H9 (cell line): Measurements from ENCODE around the gene RWDD2A. TPM values are rescaled to one million over a fixed set of nuclear protein-coding genes. Genes with fewer than 3 reads are reported as not detected.

ENCODE experiments used
- DNase-seq: peaks from one replicate; pipeline ENCODE4 v3.0.0-alpha.2; 2017
- H2AFZ ChIP-seq: one replicate; pipeline ENCODE4 v1.6.1; 2013; ENCODE audit warnings: mild to moderate bottlenecking, low read length, control low read depth, moderate library complexity
- H2AK5ac ChIP-seq: 2 replicates; pipeline ENCODE4 v1.6.1; 2013; ENCODE audit warnings: low read length, control low read depth, mixed read lengths; ENCODE audit not compliant: insufficient read length
- H2BK120ac ChIP-seq: one replicate; pipeline ENCODE4 v1.6.1; 2013; ENCODE audit warnings: low read depth, mild to moderate bottlenecking, low read length, control low read depth, inconsistent platforms; ENCODE audit not compliant: poor library complexity, severe bottlenecking
- H2BK12ac ChIP-seq: 2 replicates; pipeline ENCODE4 v1.6.1; 2013; ENCODE audit warnings: low read length, control low read depth, mixed read lengths, low read depth; ENCODE audit not compliant: insufficient read length
- H2BK15ac ChIP-seq: 2 replicates; pipeline ENCODE4 v1.6.1; 2013; ENCODE audit warnings: low read depth, low read length, control low read depth
- H2BK20ac ChIP-seq: one replicate; pipeline ENCODE4 v1.6.1; 2013; ENCODE audit warnings: low read depth, mild to moderate bottlenecking, low read length, control low read depth, inconsistent platforms; ENCODE audit not compliant: poor library complexity, severe bottlenecking
- H2BK5ac ChIP-seq: 2 replicates; pipeline ENCODE4 v1.6.1; 2013; ENCODE audit warnings: low read length, control low read depth, mixed read lengths; ENCODE audit not compliant: insufficient read length
- H3K14ac ChIP-seq: 2 replicates; pipeline ENCODE4 v1.6.1; 2013; ENCODE audit warnings: low read length, control low read depth; ENCODE audit not compliant: insufficient read depth
- H3K18ac ChIP-seq: 2 replicates; pipeline ENCODE4 v1.6.1; 2013; ENCODE audit warnings: low read depth, mild to moderate bottlenecking, mixed read lengths, low read length, control low read depth; ENCODE audit not compliant: insufficient read length
- H3K23ac ChIP-seq: 2 replicates; pipeline ENCODE4 v1.6.1; 2013; ENCODE audit warnings: low read length, control low read depth, mixed read lengths, low read depth; ENCODE audit not compliant: insufficient read length
- H3K23me2 ChIP-seq: 2 replicates; pipeline ENCODE4 v1.6.1; 2013; ENCODE audit warnings: low read depth, mild to moderate bottlenecking, mixed read lengths, low read length, control low read depth; ENCODE audit not compliant: insufficient read length, poor library complexity, severe bottlenecking
- H3K27ac ChIP-seq: 2 replicates; pipeline ENCODE4 v1.5.1; 2013; ENCODE audit warnings: low read length, control low read depth, mixed read lengths, low read depth; ENCODE audit not compliant: insufficient read length
- H3K27me3 ChIP-seq: 2 replicates; pipeline ENCODE4 v1.6.1; 2013; ENCODE audit warnings: low read length, control low read depth, inconsistent platforms; ENCODE audit not compliant: insufficient read depth
- H3K4ac ChIP-seq: 2 replicates; pipeline ENCODE4 v1.6.1; 2013; ENCODE audit warnings: low read depth, mild to moderate bottlenecking, control low read depth, inconsistent platforms, low read length, moderate library complexity
- H3K4me1 ChIP-seq: 2 replicates; pipeline ENCODE4 v1.6.1; 2013; ENCODE audit warnings: low read length, control low read depth, inconsistent platforms; ENCODE audit not compliant: insufficient read depth
- H3K4me2 ChIP-seq: 2 replicates; pipeline ENCODE4 v1.6.1; 2013; ENCODE audit warnings: low read length, control low read depth, mixed read lengths; ENCODE audit not compliant: insufficient read length, insufficient read depth
- H3K56ac ChIP-seq: 2 replicates; pipeline ENCODE4 v1.6.1; 2013; ENCODE audit warnings: low read depth, mild to moderate bottlenecking, mixed read lengths, low read length, control low read depth; ENCODE audit not compliant: insufficient read length
- H3K79me1 ChIP-seq: 2 replicates; pipeline ENCODE4 v1.6.1; 2013; ENCODE audit warnings: low read depth, mild to moderate bottlenecking, moderate library complexity, low read length, control low read depth, inconsistent platforms; ENCODE audit not compliant: insufficient read depth, poor library complexity, severe bottlenecking
- H3K79me2 ChIP-seq: 2 replicates; pipeline ENCODE4 v1.6.1; 2013; ENCODE audit warnings: low read length, control low read depth, inconsistent platforms; ENCODE audit not compliant: insufficient read depth
- H3K9ac ChIP-seq: 2 replicates; pipeline ENCODE4 v1.6.1; 2013; ENCODE audit warnings: low read length, control low read depth, mixed read lengths; ENCODE audit not compliant: insufficient read length; ENCODE audit errors: extremely low read depth
- H3K9me3 ChIP-seq: one replicate; pipeline ENCODE4 v1.6.1; 2013; ENCODE audit warnings: low read depth, low read length, inconsistent platforms; ENCODE audit not compliant: control insufficient read depth
- H3T11ph ChIP-seq: one replicate; pipeline ENCODE4 v1.6.1; 2013; ENCODE audit warnings: mild to moderate bottlenecking, low read length, control low read depth, inconsistent platforms
- H4K20me1 ChIP-seq: one replicate; pipeline ENCODE4 v1.6.1; 2013; ENCODE audit not compliant: control insufficient read depth, insufficient read length, insufficient read depth
- H4K5ac ChIP-seq: 2 replicates; pipeline ENCODE4 v1.6.1; 2013; ENCODE audit warnings: low read depth, mild to moderate bottlenecking, mixed read lengths, low read length, control low read depth; ENCODE audit not compliant: insufficient read length
- H4K8ac ChIP-seq: replicated peaks from 2 replicates; pipeline ENCODE4 v1.6.1; 2013; ENCODE audit warnings: low read length, control low read depth, mixed read lengths, low read depth; ENCODE audit not compliant: insufficient read length
- H4K91ac ChIP-seq: 2 replicates; pipeline ENCODE4 v1.6.1; 2013; ENCODE audit warnings: low read depth, mild to moderate bottlenecking, moderate library complexity, mixed read lengths, low read length, control low read depth; ENCODE audit not compliant: insufficient read length
- H3K27ac Mint-ChIP-seq, 3 experiments: 2 replicates in 2 of 3; 3 replicates in 1 of 3; pipeline ENCODE4 v1.8.0; 2020 to 2021; ENCODE audit warnings: mixed read lengths in 3 of 3, mild to moderate bottlenecking in 1 of 3, moderate library complexity in 1 of 3
- H3K27me3 Mint-ChIP-seq: 2 replicates; pipeline ENCODE4 v1.8.0; 2021; ENCODE audit warnings: low read depth, mild to moderate bottlenecking, moderate library complexity, mixed read lengths
- H3K36me3 Mint-ChIP-seq, 3 experiments: 2 replicates in 2 of 3; 3 replicates in 1 of 3; pipeline ENCODE4 v1.8.0; 2020 to 2021; ENCODE audit warnings: low read depth in 3 of 3, mixed read lengths in 3 of 3; ENCODE audit not compliant: insufficient read depth in 1 of 3
- H3K4me1 Mint-ChIP-seq, 2 experiments: 2 replicates each; pipeline ENCODE4 v1.8.0; 2020; ENCODE audit warnings: mixed read lengths in 2 of 2
- H3K4me3 Mint-ChIP-seq, 2 experiments: 2 replicates in 1 of 2; 3 replicates in 1 of 2; pipeline ENCODE4 v1.8.0; 2020 to 2021; ENCODE audit warnings: mild to moderate bottlenecking in 2 of 2, mixed read lengths in 2 of 2, moderate library complexity in 1 of 2
- H3K9me3 Mint-ChIP-seq, 2 experiments: 2 replicates in 1 of 2; 3 replicates in 1 of 2; pipeline ENCODE4 v1.8.0; 2020; ENCODE audit warnings: mild to moderate bottlenecking in 2 of 2, mixed read lengths in 2 of 2, moderate library complexity in 1 of 2
- WGBS: extraction: QIAGEN DNeasy Blood & Tissue Kit; methylation state at CpG from one replicate; pipeline ENCODE4 v1.1.7; 2013; ENCODE audit warnings: missing lambda C conversion rate, low lambda C conversion rate, mixed read lengths; ENCODE audit not compliant: insufficient read length; ENCODE audit errors: extremely low coverage; 5-methylcytosine and 5-hydroxymethylcytosine counted together
- total RNA-seq: library from RNA; stranded (reverse); gene quantifications from 2 replicates; pipeline ENCODE4 v1.2.1, GENCODE V29; 2021
- TF ChIP-seq, protein P1 (sequence below): fragments of 200-600 bp; sonication (generic); conservative IDR thresholded peaks from 3 replicates; pipeline ENCODE4 v1.8.0; 2021; ENCODE audit warnings: antibody characterized with exemption, mild to moderate bottlenecking

Gene RWDD2A
- total RNA-seq, 1 experiment from 2014 or later: 3.2 TPM

DNA sequence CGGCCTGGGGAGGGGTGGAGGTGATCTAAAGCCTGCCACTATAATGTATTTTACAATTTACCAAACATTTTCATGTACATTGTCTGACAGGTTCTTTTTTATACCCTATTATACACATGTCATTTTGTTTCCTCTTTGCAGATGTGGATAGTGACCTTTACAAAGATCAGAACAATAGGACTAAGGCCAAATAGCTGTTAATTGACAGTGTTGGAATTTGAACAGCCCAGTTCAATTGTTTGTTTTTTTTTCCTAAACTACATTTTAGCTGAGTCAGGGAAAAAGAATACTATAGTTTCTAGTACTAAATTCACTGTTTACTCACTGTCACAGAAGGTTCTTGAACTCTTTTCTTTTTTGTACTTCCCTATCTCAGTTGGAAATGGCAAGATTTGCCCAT, 40.2 kb upstream of the RWDD2A start:
- H4K5ac ChIP-seq: no peak overlapping the region
- H3K79me1 ChIP-seq: no peaks in the 10 kb centered on the region
- no peak overlapping the region for H3T11ph ChIP-seq
- H3K9ac ChIP-seq: no peak overlapping the region
- no peak overlapping the region for H3K4me3 Mint-ChIP-seq
- H3K27ac ChIP-seq: no peak overlapping the region
- no peaks in the 10 kb centered on the region for H3K27me3 Mint-ChIP-seq
- no peaks in the 10 kb centered on the region for H3K9me3 ChIP-seq
- no peaks in the 10 kb centered on the region; a peak in 1 of 4 replicates for H3K4me1 Mint-ChIP-seq
- H2BK12ac ChIP-seq: no peak overlapping the region
- no peak overlapping the region for H3K23ac ChIP-seq
- H3K79me2 ChIP-seq: no peaks in the 10 kb centered on the region
- H3K4me2 ChIP-seq: no peak overlapping the region
- no peak overlapping the region for H4K8ac ChIP-seq
- H3K4ac ChIP-seq: no peak overlapping the region
- WGBS: no CpG with 5 or more reads among the region's 1 CpG
- H2BK5ac ChIP-seq: no peak overlapping the region
- H2BK15ac ChIP-seq: no peak overlapping the region
- no peak overlapping the region for H3K14ac ChIP-seq
- H2BK20ac ChIP-seq: no peak overlapping the region
- no peak overlapping the region for H2BK120ac ChIP-seq
- H2AFZ ChIP-seq: no peak overlapping the region
- no peak for DNase-seq
- no peak overlapping the region for H4K91ac ChIP-seq
- no peaks in the 10 kb centered on the region for H4K20me1 ChIP-seq
- H2AK5ac ChIP-seq: no peak overlapping the region
- H3K9me3 Mint-ChIP-seq: no peaks in the 10 kb centered on the region
- no peaks in the 10 kb centered on the region for H3K4me1 ChIP-seq
- no peaks in the 10 kb centered on the region for H3K23me2 ChIP-seq
- no peak overlapping the region for H3K18ac ChIP-seq
- H3K36me3 Mint-ChIP-seq: peaks cover 4 to 32% (median 15%) of the 10 kb centered on the region in 3 experiments; a peak in 5 of 7 replicates
- H3K56ac ChIP-seq: no peak overlapping the region
- H3K27ac Mint-ChIP-seq: no peak overlapping the region
- no peaks in the 10 kb centered on the region; the same call in 1 of the 2 replicates for H3K27me3 ChIP-seq
- TF ChIP-seq, protein P1, sequence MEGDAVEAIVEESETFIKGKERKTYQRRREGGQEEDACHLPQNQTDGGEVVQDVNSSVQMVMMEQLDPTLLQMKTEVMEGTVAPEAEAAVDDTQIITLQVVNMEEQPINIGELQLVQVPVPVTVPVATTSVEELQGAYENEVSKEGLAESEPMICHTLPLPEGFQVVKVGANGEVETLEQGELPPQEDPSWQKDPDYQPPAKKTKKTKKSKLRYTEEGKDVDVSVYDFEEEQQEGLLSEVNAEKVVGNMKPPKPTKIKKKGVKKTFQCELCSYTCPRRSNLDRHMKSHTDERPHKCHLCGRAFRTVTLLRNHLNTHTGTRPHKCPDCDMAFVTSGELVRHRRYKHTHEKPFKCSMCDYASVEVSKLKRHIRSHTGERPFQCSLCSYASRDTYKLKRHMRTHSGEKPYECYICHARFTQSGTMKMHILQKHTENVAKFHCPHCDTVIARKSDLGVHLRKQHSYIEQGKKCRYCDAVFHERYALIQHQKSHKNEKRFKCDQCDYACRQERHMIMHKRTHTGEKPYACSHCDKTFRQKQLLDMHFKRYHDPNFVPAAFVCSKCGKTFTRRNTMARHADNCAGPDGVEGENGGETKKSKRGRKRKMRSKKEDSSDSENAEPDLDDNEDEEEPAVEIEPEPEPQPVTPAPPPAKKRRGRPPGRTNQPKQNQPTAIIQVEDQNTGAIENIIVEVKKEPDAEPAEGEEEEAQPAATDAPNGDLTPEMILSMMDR: no peak
